Stimulated activated memory B cell treated with anti-CD40 and anti-IgM and Interleukin-4, amounts not matched to agents 10 μg/mL and 1 μg/mL and 100 μg/mL, for 72 hours (primary cell): ENCODE results near the gene STARD5.

Experiments used
- ATAC-seq: fragments of 150-1000 bp; cut with Tn5 transposase; 2 replicates; pipeline ENCODE4 v1.10.0; 2021
- H3K27ac Mint-ChIP-seq: one replicate; pipeline ENCODE4 v1.8.0; 2022; ENCODE audit warnings: mild to moderate bottlenecking, mixed read lengths
- H3K27me3 Mint-ChIP-seq: one replicate; pipeline ENCODE4 v1.8.0; 2022; ENCODE audit warnings: mixed read lengths
- H3K36me3 Mint-ChIP-seq: one replicate; pipeline ENCODE4 v1.8.0; 2022; ENCODE audit warnings: mixed read lengths
- H3K4me1 Mint-ChIP-seq: one replicate; pipeline ENCODE4 v1.8.0; 2022; ENCODE audit warnings: mixed read lengths
- H3K4me3 Mint-ChIP-seq: one replicate; pipeline ENCODE4 v1.8.0; 2022; ENCODE audit warnings: mild to moderate bottlenecking, moderate library complexity, mixed read lengths
- H3K9me3 Mint-ChIP-seq: one replicate; pipeline ENCODE4 v1.8.0; 2022; ENCODE audit warnings: mixed read lengths

Gene STARD5

GRCh38 chr15:81310480-81310879 is 13.5 kb downstream of the STARD5 start:
- Mint-ChIP-seq H3K27me3 (no peaks in the 10 kb centered on the region), H3K9me3 (no peaks in the 10 kb centered on the region), H3K4me1 (peaks cover 82% of the 10 kb centered on the region), H3K27ac (peak overlapping the region; percentile 96), H3K36me3 (peaks cover 75% of the 10 kb centered on the region), H3K4me3 (no peak overlapping the region)
- no peak for ATAC-seq

- Mint-ChIP-seq H3K27ac (peak overlapping the region; percentile 96), H3K4me3 (no peak overlapping the region), H3K27me3 (no peaks in the 10 kb centered on the region), H3K9me3 (no peaks in the 10 kb centered on the region), H3K36me3 (peaks cover 72% of the 10 kb centered on the region), H3K4me1 (peaks cover 77% of the 10 kb centered on the region)
- no peak for ATAC-seq
Measured at GRCh38 chr15:81309647-81310450, 14.1 kb downstream of the STARD5 start.

- ATAC-seq = no peak
- peaks cover 79% of the 10 kb centered on the region for H3K36me3 Mint-ChIP-seq
- no peaks in the 10 kb centered on the region for H3K9me3 Mint-ChIP-seq
- no peak overlapping the region for H3K27ac Mint-ChIP-seq
- no peaks in the 10 kb centered on the region for H3K27me3 Mint-ChIP-seq
- H3K4me3 Mint-ChIP-seq = no peak overlapping the region
- peaks cover 79% of the 10 kb centered on the region for H3K4me1 Mint-ChIP-seq
Measured at GRCh38 chr15:81308260-81308659, 15.7 kb downstream of the STARD5 start.

- ATAC-seq = no peak
- Mint-ChIP-seq H3K27ac (peak overlapping the region; percentile 88), H3K36me3 (peaks cover 92% of the 10 kb centered on the region), H3K4me1 (peaks cover 84% of the 10 kb centered on the region), H3K4me3 (peak overlapping the region; percentile 97), H3K27me3 (no peaks in the 10 kb centered on the region), H3K9me3 (no peaks in the 10 kb centered on the region)
Measured at GRCh38 chr15:81304226-81304625, 19.7 kb downstream of the STARD5 start.

GRCh38 chr15:81303244-81304225 is 20.4 kb downstream of the STARD5 start:
- peak overlapping the region; percentile 97 for H3K4me3 Mint-ChIP-seq
- H3K27me3 Mint-ChIP-seq = no peaks in the 10 kb centered on the region
- H3K36me3 Mint-ChIP-seq = peaks cover 92% of the 10 kb centered on the region
- no peak for ATAC-seq
- peaks cover 89% of the 10 kb centered on the region for H3K4me1 Mint-ChIP-seq
- H3K9me3 Mint-ChIP-seq = no peaks in the 10 kb centered on the region
- peak overlapping the region; percentile 88 for H3K27ac Mint-ChIP-seq

GRCh38 chr15:81302701-81303109 is 21.2 kb downstream of the STARD5 start:
- Mint-ChIP-seq H3K27ac (peak overlapping the region; percentile 88), H3K4me1 (peaks cover 94% of the 10 kb centered on the region), H3K36me3 (peaks cover 94% of the 10 kb centered on the region), H3K4me3 (peak overlapping the region; percentile 97), H3K9me3 (no peaks in the 10 kb centered on the region), H3K27me3 (no peaks in the 10 kb centered on the region)
- ATAC-seq = peak; percentile 78

- H3K36me3 Mint-ChIP-seq = peaks cover 95% of the 10 kb centered on the region
- no peaks in the 10 kb centered on the region for H3K27me3 Mint-ChIP-seq
- ATAC-seq = peak; percentile 94
- no peaks in the 10 kb centered on the region for H3K9me3 Mint-ChIP-seq
- H3K27ac Mint-ChIP-seq = peak overlapping the region; percentile 88
- peaks cover 94% of the 10 kb centered on the region for H3K4me1 Mint-ChIP-seq
- H3K4me3 Mint-ChIP-seq = peak overlapping the region; percentile 97
Measured at GRCh38 chr15:81301815-81302399, 22.0 kb downstream of the STARD5 start.

- Mint-ChIP-seq H3K36me3 (peaks cover 93% of the 10 kb centered on the region), H3K27ac (peak overlapping the region; percentile 88), H3K9me3 (no peaks in the 10 kb centered on the region), H3K27me3 (no peaks in the 10 kb centered on the region), H3K4me1 (peaks cover 94% of the 10 kb centered on the region), H3K4me3 (peak overlapping the region; percentile 97)
- no peak for ATAC-seq
Measured at GRCh38 chr15:81301385-81301784, 22.6 kb downstream of the STARD5 start.

- no peak for ATAC-seq
- Mint-ChIP-seq H3K27me3 (no peaks in the 10 kb centered on the region), H3K27ac (peak overlapping the region; percentile 88), H3K4me1 (peaks cover 100% of the 10 kb centered on the region), H3K36me3 (peaks cover 94% of the 10 kb centered on the region), H3K9me3 (no peaks in the 10 kb centered on the region), H3K4me3 (peak overlapping the region; percentile 97)
Measured at GRCh38 chr15:81299630-81300273, 24.2 kb downstream of the STARD5 start.

- Mint-ChIP-seq H3K27ac (peak overlapping the region; percentile 88), H3K36me3 (peaks cover 90% of the 10 kb centered on the region), H3K27me3 (no peaks in the 10 kb centered on the region), H3K4me1 (peaks cover 100% of the 10 kb centered on the region), H3K9me3 (no peaks in the 10 kb centered on the region), H3K4me3 (peak overlapping the region; percentile 97)
- no peak for ATAC-seq
Measured at GRCh38 chr15:81299156-81299555, 24.8 kb downstream of the STARD5 start.

- peak overlapping the region; percentile 97 for H3K4me3 Mint-ChIP-seq
- H3K4me1 Mint-ChIP-seq = peaks cover 100% of the 10 kb centered on the region
- H3K27ac Mint-ChIP-seq = peak overlapping the region; percentile 88
- no peaks in the 10 kb centered on the region for H3K27me3 Mint-ChIP-seq
- no peak for ATAC-seq
- no peaks in the 10 kb centered on the region for H3K9me3 Mint-ChIP-seq
- H3K36me3 Mint-ChIP-seq = peaks cover 85% of the 10 kb centered on the region
Measured at GRCh38 chr15:81298611-81299010, 25.3 kb downstream of the STARD5 start.

- Mint-ChIP-seq H3K27ac (peak overlapping the region; percentile 88), H3K4me1 (peaks cover 93% of the 10 kb centered on the region), H3K36me3 (peaks cover 78% of the 10 kb centered on the region), H3K27me3 (no peaks in the 10 kb centered on the region), H3K4me3 (peak overlapping the region; percentile 97), H3K9me3 (no peaks in the 10 kb centered on the region)
- no peak for ATAC-seq
Measured at GRCh38 chr15:81297603-81298575, 26.1 kb downstream of the STARD5 start.

GRCh38 chr15:81297147-81297572 is 26.8 kb downstream of the STARD5 start:
- Mint-ChIP-seq H3K9me3 (no peaks in the 10 kb centered on the region), H3K4me1 (peaks cover 91% of the 10 kb centered on the region), H3K27me3 (no peaks in the 10 kb centered on the region), H3K4me3 (peak overlapping the region; percentile 97), H3K27ac (peak overlapping the region; percentile 88), H3K36me3 (peaks cover 75% of the 10 kb centered on the region)
- no peak for ATAC-seq

- peaks cover 91% of the 10 kb centered on the region for H3K4me1 Mint-ChIP-seq
- H3K27ac Mint-ChIP-seq = peak overlapping the region; percentile 88
- H3K4me3 Mint-ChIP-seq = peak overlapping the region; percentile 97
- peaks cover 70% of the 10 kb centered on the region for H3K36me3 Mint-ChIP-seq
- H3K9me3 Mint-ChIP-seq = no peaks in the 10 kb centered on the region
- no peaks in the 10 kb centered on the region for H3K27me3 Mint-ChIP-seq
- peak; percentile 61 for ATAC-seq
Measured at GRCh38 chr15:81296673-81297072, 27.3 kb downstream of the STARD5 start.
